ENCODE data around the gene EIF2A. TPM values are rescaled to one million over a fixed set of nuclear protein-coding genes. Genes with fewer than 3 reads are reported as not detected.
A peak's percentile ranks its signal among the peaks of the same experiment; 100 is the strongest.

EIF2A gene
- polyA plus RNA-seq, 3 donors = 48.5 to 88.7 (median 50.8) TPM

GRCh38 chr3:150531775-150532174, 14.8 kb upstream of the EIF2A start:
- H3K4me3 ChIP-seq (replicated peaks in 1 of 3; ENCODE audit: low read depth in 2 of 3, low read length in 3 of 3) = no peak overlapping the region
- no peaks in the 10 kb centered on the region for H3K9me3 ChIP-seq (replicated peaks in 1 of 2; ENCODE audit: control insufficient read depth in 1 of 2, insufficient read depth in 1 of 2, low read length in 2 of 2)
- H3K36me3 ChIP-seq (replicated peaks in 1 of 2; ENCODE audit: control insufficient read depth in 1 of 2, insufficient read depth in 2 of 2, low read length in 2 of 2) = no peaks in the 10 kb centered on the region
- no peak overlapping the region for H2AFZ ChIP-seq (ENCODE audit: insufficient read depth, low read depth, low read length, poor library complexity, severe bottlenecking)
- Mint-ChIP-seq H3K27me3 (ENCODE audit: low read depth in 3 of 3) (peaks cover 1 to 3% (median 2%) of the 10 kb centered on the region in 3 donors), H3K36me3 (no peaks in the 10 kb centered on the region), H3K27ac (no peak overlapping the region), H3K9me3 (no peaks in the 10 kb centered on the region), H3K4me3 (no peak overlapping the region), H3K4me1 (peaks cover 1% of the 10 kb centered on the region)
- no peaks in the 10 kb centered on the region for H3K4me1 ChIP-seq (ENCODE audit: control insufficient read depth in 1 of 2, insufficient read depth in 2 of 2, low read length in 2 of 2)
- H3K27ac ChIP-seq (ENCODE audit: low read depth in 1 of 2, low read length in 2 of 2) = no peak overlapping the region
- H3K9ac ChIP-seq (ENCODE audit: insufficient read depth, low read length, poor library complexity, severe bottlenecking) = no peak overlapping the region
- DNase-seq = no peak
- no peaks in the 10 kb centered on the region for H3K27me3 ChIP-seq (ENCODE audit: control insufficient read depth in 2 of 2, insufficient read depth in 2 of 2, low read length in 2 of 2)
- H3K4me2 ChIP-seq (replicated peaks; ENCODE audit: extremely low read depth, low read length, poor library complexity, severe bottlenecking) = no peak overlapping the region
- H3K79me2 ChIP-seq (ENCODE audit: insufficient read depth, low read length) = no peaks in the 10 kb centered on the region
- TF ChIP-seq CTCF (IDR thresholded peaks at IDR 0.05) = no peak
- intact Hi-C loops (cut with micrococcal nuclease) = no loop called here
- H4K20me1 ChIP-seq (ENCODE audit: insufficient read depth, low read length) = no peaks in the 10 kb centered on the region

- Histone ChIP-seq H3K27me3 (ENCODE audit: control insufficient read depth in 2 of 2, insufficient read depth in 2 of 2, low read length in 2 of 2) (no peaks in the 10 kb centered on the region), H3K9ac (ENCODE audit: insufficient read depth, low read length, poor library complexity, severe bottlenecking) (no peak overlapping the region), H2AFZ (ENCODE audit: insufficient read depth, low read depth, low read length, poor library complexity, severe bottlenecking) (no peak overlapping the region), H3K4me3 (replicated peaks in 1 of 3; ENCODE audit: low read depth in 2 of 3, low read length in 3 of 3) (no peak overlapping the region), H3K4me2 (replicated peaks; ENCODE audit: extremely low read depth, low read length, poor library complexity, severe bottlenecking) (no peak overlapping the region), H3K4me1 (ENCODE audit: control insufficient read depth in 1 of 2, insufficient read depth in 2 of 2, low read length in 2 of 2) (peaks cover under 1% of the 10 kb centered on the region in 2 donors), H3K36me3 (replicated peaks in 1 of 2; ENCODE audit: control insufficient read depth in 1 of 2, insufficient read depth in 2 of 2, low read length in 2 of 2) (no peaks in the 10 kb centered on the region), H3K9me3 (replicated peaks in 1 of 2; ENCODE audit: control insufficient read depth in 1 of 2, insufficient read depth in 1 of 2, low read length in 2 of 2) (no peaks in the 10 kb centered on the region), H3K79me2 (ENCODE audit: insufficient read depth, low read length) (peaks cover 1% of the 10 kb centered on the region), H4K20me1 (ENCODE audit: insufficient read depth, low read length) (no peaks in the 10 kb centered on the region), H3K27ac (ENCODE audit: low read depth in 1 of 2, low read length in 2 of 2) (no peak overlapping the region)
- DNase-seq = no peak
- peaks cover 0 to 5% of the 10 kb centered on the region in 2 donors for H3K36me3 Mint-ChIP-seq
- H3K9me3 Mint-ChIP-seq = no peaks in the 10 kb centered on the region
- no peak overlapping the region for H3K4me3 Mint-ChIP-seq
- peaks cover 0 to 2% (median 2%) of the 10 kb centered on the region in 3 donors for H3K27me3 Mint-ChIP-seq (ENCODE audit: low read depth in 3 of 3)
- 77% methylated on average over 4 of the region's 4 CpGs for WGBS (ENCODE audit: insufficient coverage)
- peak overlapping the region in 1 of 7 donors; percentile 18 for H3K27ac Mint-ChIP-seq
- H3K4me1 Mint-ChIP-seq = peaks cover under 1% of the 10 kb centered on the region
- TF ChIP-seq CTCF (IDR thresholded peaks at IDR 0.05) = no peak
- intact Hi-C loops (cut with micrococcal nuclease) = no loop called here
Observed at GRCh38 chr3:150535204-150535603, 11.4 kb upstream of the EIF2A start.
